GM19099 (cell line): Measurements from ENCODE around the gene STX8.

Experiments used
- POLR2A ChIP-seq: IDR thresholded peaks from 3 replicates; pipeline ENCODE4 v1.6.1; 2011; ENCODE audit warnings: low read depth; ENCODE audit not compliant: insufficient read length; ENCODE audit errors: extremely low read depth

The STX8 gene

DNA sequence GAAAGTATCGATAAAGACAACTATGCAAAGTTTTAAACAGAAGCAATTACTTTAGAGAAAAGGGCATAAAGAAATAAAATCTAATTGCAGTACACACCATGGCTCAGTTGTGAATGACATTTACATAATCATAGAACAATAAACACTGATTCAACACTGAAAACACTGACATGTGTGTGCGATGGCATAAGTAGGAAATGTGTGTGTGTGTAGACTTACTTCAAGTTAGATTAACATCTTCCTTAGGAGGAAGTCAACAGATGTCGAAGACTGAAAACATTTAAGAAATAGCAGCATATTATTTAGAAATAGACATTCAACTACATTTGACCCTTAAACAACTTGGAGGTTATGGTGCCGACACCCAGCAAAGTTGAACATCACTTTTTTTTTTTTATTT, 172.4 kb downstream of the STX8 start:
- TF ChIP-seq POLR2A = no peak

DNA sequence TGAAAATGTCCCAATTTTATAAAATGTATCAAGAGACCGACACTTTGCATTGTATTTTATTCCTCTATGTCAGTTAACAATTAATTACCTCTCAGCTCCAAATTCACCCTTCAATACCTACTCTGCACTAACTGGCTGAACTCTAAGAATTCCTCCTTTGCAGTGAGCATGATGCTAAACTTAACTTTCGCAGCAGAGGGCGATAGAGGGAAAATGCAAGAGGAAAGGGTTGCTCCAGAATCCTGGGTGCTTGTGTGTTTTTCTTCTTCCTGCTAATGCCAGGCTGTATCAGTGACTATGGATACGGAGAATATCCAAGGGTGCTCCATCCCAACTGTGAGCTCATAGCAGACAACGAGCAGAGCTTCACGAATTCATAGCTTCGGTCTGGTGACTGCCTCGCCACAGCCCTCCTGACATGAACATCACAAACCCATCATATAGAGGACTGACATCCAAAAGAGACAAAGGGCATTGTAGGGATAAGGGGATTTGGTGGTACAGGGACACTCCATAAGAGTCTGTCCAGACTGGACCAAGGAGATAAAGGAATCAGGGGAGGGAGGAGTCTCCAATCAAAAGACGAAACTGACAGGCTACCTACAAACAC, 172.9 kb downstream of the STX8 start:
- no peak for TF ChIP-seq POLR2A

DNA sequence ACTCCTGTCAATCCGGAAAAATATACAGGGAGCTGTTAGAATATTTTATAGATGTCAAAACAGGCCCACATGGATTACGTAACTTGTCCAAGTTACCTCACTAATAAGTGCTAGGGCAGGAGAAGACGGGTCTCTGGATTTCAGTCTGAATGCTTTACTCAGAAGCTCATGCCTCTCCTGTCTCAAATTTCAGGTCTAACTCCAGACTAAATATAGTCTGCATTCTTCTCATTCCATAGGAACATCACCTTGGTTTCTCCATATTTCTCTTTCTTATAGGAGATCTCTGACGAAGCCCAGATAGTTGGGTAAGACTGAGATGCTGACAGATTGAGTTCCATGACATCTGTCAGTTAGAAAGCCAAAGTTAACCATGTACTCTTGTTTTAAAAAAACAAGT, 174.2 kb downstream of the STX8 start:
- no peak for TF ChIP-seq POLR2A

DNA sequence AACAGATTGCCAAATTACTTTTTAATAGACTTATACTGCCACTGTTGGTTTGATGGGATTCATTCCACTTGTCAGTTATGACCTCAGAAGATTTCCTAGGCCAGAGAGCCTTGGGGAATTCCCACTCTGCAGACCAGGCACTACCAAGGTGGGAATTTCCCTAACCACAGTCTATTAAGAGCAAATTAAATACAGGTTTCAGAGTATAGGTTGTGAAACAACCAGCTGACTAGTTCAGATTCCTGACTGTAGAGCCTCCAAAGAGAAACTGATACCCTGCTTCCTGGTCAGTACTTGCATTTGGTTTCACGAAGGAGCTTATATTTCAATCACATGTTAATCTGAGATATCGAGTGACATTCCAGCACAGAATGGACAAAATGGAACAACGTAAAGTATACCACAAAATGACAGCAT, 186.5 kb downstream of the STX8 start:
- no peak for TF ChIP-seq POLR2A

DNA sequence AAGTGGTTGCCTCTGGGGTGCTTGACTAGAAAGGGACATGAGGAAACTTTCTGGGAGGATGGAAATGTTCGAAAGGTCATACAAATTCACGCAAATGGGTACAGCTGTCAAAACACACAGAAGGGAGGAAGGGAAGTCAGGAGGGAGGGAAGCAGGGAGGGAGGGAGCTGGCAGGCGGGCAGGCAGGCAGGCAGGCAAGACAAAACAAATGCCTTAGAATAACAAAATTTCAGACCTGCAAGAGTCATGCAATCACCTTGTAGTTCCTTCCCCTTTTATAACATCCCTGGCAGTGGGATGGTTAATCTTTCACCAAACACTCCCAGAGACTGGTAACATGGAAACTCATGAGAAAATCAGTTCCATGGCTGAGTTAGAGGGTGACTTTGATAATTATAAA, 189.2 kb downstream of the STX8 start:
- TF ChIP-seq POLR2A = no peak

DNA sequence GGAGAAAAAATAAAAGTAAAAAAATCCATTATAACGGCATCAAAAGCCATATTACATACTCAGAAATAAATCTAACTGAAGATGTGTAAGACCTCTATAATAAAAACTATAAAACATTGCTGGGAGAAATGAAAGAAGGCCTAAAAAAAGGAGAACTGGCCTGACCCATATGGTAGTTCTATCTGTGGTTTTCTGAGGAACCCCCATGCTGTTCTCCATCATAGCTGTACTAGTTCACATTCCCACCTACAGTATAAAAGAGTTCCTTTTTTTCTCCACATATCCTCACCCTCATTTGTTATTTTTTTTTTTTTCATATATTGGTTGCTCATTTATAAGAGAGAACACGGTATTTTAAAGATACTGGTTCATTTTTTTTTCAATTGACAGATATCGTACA, 191.8 kb downstream of the STX8 start:
- no peak for TF ChIP-seq POLR2A

DNA sequence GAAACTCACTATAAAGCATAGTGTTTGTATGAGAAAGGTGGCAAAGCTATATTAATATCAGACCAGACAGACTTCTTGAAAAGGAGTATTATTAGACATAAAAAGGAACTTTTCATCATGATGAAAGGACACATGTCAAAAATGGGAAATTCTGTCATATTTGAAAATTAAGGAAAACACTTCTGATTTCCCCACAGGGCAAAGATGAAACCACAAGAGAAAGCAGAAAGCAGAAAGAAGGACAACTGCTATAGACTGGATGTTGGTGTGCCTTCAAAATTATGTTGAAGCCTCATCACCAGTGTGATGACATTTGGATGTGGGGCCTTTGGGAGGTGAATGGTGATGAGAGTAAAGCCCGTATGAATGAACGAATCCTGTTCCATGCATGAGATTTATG, 193.0 kb downstream of the STX8 start:
- no peak for TF ChIP-seq POLR2A

DNA sequence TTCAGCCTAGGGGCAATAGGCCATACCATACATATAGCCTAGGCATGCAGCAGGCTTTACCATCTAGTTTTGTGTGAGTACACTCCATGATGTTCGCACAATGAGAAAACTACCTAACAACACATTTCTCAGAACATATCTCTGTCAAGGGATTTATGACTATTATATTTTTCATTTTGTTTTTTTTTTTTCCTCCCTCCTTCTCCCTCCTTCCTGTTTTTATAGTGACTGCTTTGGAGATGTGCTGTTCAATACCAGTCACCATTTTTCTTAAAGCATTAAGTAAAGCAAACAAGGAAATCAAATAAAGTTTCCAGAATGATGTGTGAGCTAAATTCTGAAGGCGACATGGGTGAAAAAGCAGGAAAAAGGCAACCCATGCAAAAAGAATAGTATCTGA, 194.6 kb downstream of the STX8 start:
- TF ChIP-seq POLR2A = no peak

DNA sequence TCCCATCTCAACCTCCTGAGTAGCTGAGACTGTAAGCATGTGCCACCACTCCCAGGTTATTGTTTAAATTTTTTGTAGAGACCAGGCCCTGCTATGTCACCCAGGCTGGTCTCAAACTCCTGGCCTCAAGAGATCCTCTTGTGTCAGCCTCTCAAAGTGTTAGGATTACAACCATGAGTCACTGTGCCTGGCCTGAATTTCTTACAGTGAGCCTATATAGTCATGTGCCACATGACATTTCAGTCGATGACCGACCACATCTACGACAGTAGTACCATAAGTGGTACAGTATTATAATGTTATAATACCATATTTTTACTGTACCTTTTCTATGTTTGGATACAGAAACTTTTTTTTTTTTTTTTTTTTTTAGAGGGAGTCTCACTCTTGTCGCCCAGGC, 195.3 kb downstream of the STX8 start:
- no peak for TF ChIP-seq POLR2A

DNA sequence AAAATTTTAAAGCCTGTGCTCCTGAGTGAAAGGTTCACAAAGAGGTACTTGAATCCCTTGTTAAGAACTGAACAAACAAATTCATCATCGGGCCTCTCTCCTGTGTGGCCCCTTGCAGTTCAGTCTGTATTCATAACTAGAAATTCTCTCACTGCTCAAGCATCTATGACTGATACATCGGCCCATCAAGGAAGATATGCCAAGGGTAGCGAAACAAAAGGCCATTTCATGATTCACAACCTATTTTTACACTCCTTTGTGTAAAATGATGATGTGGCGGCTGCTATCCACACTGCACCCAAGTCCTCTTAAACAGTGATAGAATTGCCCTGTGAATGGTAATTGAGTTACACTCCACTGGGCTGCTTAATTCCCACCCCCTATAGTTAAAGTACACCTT, 204.6 kb downstream of the STX8 start:
- TF ChIP-seq POLR2A = no peak

DNA sequence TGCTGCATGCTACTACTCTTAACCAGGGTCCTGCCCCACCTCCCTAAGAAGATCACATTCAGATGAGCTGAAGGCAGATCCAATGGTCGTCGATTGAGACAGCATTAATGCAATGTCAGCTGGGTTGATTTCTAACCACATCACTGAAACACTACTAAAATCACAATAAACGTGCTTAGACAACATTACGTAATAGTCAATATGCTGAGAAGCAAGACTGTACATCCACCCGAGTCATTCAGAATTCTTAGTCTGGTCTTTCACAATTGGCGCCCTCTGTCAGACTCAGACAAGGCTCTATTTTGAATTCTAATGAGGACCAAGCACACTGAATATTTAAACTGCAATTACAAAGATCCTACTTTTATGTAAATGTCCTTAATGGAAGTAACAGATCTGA, 205.2 kb downstream of the STX8 start:
- no peak for TF ChIP-seq POLR2A

DNA sequence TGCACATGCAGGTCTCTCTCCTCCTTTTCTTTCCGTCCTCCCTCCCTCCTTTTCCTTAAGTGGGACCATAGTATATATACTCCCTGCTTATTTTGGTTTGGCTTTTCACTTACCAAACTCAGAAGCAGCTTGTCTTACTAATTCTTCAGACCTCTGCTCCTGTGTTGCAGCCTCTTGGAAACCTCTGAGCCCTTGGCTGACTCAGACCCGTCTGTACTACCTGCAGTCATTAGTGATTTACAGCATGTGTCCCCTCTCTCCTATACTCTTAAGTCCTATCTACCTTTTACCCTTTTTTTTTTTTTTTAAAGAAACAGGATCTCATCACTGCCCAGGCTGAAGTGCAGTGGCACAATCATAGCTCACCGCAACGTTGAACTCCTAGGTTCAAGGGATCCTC, 207.0 kb downstream of the STX8 start:
- no peak for TF ChIP-seq POLR2A

DNA sequence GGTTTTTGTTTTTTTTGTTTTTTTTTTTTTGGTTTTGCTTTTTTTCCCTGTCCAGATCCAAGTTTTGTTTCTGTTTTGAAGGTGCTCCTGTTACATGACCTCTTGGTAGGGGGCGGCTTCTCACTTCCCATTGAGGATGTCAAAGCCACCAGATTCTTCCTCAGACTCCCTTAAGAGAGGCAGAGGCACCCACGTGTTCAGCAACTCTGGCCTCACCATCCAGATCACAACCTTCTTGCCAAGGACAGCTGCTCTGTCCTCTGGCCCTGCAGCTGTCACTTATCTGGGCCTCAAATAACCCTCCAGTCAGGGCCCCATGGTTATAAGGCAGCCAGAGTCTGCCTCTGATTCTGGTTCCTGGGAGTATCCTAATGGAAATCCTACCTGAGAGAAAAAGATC, 208.5 kb downstream of the STX8 start:
- no peak for TF ChIP-seq POLR2A

DNA sequence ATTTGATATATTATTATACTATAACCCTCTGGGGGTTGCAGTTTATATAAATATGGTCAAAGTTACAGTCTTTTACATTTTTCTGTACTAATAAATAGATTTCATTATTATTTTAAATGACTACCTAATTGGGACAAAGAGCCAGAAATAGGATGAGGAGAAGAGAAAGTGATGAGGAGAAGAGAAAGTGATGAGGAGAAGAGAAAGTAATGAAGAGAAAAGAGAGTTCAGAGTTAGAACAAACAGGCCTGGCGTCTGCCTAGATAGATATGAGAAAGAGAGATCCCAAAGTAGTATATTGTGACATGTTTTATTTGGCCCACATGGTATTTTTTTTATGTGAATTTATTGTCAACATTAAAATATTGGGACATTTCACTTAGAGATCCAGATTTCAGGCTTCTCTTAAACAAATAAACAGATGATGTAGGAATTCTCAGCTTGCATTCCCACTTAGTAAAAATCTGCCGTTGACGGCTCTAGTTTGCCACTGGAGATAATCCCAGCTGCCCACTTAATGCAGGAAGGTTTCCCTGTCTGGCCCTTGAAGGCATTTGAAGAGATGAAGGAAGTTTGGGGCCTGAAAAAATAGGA, 210.7 kb downstream of the STX8 start:
- no peak for TF ChIP-seq POLR2A

DNA sequence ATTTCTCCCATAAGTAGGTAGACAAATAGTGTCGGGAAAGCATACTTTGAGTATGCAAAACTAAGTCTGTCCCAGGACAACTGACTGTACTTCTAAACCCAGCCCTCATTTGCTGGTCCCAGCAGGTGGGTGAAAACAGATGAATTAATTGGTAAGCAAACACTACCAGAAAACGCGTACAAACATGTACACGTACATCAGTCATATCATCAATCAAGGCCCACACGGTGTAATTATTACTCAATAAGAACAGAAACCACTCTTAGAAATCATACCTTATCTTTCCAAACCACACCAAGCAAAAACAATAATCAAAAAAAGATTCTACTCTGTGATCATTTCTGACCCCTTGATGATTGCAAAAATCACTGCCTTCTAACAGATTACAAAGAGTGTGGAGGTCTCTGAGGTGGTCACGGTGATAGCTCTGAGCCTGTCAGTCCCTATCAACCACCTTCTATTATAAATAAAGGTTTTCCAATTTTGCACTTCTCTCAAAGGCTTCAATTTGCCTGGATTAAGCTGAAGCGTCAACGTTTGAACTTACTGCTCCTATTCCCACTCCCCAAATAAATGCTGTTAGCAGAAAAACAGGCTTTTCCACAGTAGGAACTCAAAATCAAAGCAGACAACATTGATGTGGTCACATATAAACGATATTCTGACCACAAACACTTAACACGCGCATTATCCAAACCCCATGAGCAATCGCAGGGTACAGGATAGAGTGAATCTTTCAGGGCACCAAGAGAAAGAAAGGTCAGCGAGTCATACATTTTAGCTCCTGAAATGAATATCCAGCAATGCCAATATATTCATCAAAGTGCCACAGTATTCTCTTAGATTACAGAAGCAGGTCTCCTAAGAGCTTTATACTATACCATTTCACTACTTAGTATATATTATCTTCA, 211.9 kb downstream of the STX8 start:
- no peak for TF ChIP-seq POLR2A
